Occipital lobe (tissue), 2 donors: Measurements from ENCODE around the gene GRK5. TPM values are rescaled to one million over a fixed set of nuclear protein-coding genes. Genes with fewer than 3 reads are reported as not detected.

ENCODE experiments used
- DNase-seq: peaks from one replicate; lab custom pipeline; 2025; lab: John Stamatoyannopoulos, UW
- total RNA-seq: library from RNA; depleted of rRNA; stranded (reverse); fragments of >200 nt; gene quantifications from one replicate; pipeline ENCODE4 v1.2.3, GENCODE V29; 2014

The GRK5 gene
- total RNA-seq, 1 donor from 2014 or later = 17.3 TPM

DNA sequence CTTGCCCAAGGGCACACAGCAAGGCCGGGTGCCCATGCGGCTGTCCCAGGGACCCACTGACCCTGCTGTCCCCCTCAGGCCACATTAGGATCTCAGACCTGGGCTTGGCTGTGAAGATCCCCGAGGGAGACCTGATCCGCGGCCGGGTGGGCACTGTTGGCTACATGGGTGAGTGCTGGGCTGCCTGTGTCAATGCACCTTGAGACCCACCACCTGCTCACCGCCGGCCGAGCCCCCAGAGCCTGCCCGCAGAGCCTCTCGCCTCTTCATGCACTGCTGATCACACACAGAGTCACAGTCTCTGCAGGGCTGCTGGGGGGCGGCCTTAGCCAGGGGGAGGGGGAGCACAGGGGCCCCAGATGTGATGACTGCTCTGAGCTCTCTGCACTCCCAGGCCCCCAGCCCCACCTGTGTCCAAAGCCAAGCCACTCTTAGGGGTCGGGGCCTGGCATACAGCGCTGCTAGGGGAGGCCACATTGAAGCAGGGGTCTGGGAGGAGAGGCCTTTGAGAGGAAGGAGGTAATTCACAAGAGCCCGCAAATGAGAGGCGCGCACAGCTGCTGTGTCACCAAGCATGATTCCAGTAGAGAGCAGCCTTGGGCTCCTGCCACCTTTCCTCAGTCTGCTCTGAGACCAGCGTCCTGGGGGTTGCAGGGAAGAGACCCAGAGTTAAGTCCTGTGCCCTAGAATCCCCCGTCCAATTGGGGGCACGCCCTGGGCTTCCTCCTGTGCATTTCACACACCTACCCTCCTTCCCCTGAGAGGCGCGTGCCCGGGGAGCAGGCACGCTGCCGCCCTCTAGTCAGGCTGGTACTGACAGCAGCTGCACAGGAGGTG, 234.8 kb downstream of the GRK5 start:
- no peak for DNase-seq

DNA sequence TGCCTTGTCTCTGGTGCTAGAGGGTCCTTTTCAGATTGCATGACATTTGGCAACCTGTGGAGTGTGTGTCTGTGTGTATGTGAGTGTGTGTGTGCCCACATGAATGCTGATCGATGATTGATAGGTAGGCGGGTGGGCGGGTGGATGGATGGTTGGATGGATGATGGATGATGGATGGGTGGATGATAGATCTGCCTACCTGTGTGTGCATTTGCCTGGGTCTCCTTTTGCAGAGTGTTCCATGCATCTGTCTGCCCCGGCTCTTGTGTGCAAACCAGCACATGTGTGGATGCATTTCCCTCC, 235.3 kb downstream of the GRK5 start:
- DNase-seq = no peak

DNA sequence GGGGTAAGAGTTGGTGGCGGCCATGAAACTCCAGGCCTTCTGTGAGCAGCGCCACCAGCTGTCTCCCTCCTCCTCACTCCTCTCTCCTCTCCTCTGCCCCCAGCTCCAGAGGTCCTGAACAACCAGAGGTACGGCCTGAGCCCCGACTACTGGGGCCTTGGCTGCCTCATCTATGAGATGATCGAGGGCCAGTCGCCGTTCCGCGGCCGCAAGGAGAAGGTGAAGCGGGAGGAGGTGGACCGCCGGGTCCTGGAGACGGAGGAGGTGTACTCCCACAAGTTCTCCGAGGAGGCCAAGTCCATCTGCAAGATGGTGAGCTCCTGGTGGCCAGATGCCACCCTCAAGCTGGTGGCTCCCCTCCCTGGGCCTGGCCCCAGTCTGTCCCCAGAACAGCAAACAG, 236.1 kb downstream of the GRK5 start:
- DNase-seq = no peak

DNA sequence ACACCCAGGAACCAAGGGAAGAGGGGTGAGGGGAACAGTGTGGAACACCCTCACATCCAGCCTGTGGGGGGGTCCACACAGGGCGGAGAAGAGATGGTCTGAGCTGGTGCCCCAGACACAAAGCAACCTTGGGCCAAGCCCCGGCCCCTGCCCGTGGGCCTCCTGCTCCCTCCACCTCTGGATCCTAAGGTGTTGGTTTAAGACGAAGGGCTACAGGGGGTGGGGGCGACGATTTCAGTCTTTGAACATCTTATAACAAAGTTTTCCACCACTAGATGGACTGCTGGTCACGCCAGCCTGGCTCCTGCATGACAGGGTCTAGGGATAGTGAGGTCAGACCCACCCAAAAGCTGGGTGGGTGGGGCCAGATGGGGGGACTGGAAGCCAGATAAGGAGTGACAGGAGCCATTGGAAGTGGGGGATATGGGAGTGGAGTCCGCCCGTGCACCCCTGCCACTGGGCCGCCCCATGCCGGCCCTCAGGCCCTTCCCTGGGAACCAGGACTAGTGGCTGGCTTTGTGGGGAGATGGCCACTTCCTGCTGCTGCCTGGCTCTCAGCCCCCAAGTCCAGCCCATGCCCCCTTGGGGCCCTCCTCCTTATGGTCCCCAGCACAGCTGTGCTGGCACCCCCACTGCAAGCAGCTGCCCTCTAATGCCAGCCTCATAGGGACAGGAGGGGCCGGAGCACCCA, 236.7 kb downstream of the GRK5 start:
- no peak for DNase-seq

DNA sequence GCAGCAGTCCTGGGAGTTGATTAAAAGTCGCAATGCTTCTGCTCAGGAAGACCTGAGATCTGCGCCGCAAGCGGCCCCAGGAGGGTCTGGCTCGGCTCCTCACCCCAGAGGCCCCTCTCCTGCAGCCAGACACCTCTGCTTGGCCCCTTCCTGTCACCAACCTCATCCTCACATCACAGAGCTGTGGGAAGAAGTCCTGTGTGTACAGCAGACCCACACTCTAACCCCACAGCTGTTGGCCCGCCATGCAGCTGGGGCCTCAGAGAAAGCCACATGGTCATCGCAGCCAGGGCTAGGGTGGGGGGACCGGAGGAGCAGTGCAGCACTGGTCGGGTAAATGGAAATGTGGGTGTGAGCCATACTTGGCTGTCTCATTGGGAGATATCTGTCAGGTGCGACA, 237.5 kb downstream of the GRK5 start:
- DNase-seq = no peak

DNA sequence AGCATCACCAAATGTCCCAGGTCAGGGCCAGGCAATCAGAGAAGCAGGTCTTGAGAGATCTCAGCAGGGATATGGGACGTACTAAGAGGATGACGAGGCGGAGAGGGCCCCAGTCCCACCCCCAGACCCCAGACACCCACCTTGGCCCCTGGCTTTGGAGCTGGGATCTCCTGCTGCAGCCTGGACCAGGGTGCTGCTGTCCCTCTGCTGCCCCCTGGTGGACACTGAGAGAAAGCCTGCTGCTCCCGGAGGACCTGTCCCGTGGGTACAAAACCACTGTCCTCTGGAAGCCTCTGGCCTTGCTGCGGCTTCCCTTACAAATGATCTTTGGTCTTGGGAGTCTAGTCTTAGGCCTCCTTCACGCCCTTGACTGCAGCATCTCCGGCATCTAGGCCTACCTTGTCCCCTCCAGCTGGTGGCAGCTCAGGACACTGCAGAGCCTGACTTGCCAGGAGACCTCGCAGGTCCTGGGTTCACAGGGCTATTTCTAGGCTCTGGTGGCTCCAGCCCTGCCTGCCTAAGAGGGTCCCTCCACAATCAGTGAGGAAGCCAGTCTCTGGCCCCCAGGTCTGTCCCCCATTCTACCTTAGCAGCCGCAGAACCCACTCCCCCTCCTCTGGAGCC, 238.1 kb downstream of the GRK5 start:
- peak; percentile 44 for DNase-seq

DNA sequence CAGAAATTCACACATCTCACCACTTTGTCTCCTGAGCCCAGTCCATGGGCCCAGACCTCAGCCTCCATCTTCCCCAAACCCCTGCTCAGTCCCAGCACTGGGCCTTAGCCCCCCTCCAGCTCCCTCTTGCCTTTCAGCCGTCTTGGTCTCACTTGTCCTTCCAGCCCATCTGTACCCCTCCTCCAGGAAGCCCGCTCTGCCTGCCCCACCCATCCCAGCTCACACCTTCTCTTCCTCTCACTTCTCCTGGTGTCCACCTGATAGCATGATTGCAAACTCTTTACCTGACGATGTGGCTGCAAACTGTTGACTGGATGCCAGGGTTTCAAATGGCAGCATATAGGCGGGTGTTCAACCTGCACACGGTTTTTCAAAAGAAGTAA, 238.6 kb downstream of the GRK5 start:
- no peak for DNase-seq

DNA sequence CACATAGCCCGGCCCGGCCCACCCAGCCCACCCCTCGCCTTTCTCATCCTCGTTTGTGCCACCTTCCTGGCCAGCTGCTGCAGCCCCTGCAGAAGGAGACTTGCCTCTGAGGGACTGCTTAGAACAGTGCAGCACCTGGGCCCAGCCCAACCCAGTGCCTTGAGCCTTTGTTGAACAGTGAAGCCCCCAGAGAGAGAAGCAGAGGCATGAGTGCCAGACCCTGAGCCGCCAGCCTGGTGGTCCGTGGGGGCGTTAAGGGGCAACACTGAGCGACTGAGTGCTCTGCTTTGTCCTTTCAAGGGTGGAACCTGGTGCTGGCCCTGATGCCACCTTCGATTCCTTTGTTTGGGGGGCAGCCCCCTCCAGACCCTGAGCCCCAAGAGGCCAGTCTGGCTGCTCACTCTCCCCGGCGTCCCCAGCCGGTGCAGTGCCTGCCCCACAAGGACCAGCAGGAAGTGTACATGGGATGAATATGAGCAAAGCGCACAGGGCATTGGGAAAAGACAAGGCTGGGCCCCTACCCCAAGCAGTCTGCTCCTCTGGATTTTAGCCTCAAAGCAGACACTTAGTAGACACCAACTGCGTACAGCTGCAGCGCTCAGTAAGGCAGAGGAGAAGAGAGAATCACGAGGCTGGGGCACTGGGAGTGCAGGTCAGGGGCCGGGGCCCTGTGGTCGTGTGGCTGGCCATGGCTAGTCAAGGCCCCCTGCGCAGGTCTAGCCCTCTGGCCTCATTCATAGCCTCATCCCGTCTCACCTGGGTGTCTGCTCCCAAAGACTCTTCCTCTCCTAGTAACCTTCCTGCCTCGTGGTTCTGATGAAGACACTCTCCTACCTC, 239.3 kb downstream of the GRK5 start:
- no peak for DNase-seq

DNA sequence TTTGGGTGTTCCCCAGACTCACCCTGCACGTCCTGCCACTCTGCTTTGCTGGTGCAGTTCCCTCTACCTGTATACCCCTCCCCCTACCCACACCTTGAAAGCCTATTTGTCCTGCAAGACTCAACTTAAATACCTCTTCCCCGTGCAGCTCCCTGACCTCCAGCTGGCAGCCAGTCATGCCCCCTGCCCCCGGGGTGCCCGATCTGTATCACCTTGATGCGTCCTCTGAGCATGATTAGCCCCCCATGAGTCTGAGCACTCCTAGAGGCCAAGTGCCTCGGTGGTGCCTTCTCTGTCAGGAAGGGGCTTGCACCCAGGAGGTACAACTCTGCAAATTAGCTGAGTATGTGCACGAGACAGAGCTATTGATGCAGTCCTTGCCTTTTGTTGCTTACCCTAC, 240.1 kb downstream of the GRK5 start:
- no peak for DNase-seq

DNA sequence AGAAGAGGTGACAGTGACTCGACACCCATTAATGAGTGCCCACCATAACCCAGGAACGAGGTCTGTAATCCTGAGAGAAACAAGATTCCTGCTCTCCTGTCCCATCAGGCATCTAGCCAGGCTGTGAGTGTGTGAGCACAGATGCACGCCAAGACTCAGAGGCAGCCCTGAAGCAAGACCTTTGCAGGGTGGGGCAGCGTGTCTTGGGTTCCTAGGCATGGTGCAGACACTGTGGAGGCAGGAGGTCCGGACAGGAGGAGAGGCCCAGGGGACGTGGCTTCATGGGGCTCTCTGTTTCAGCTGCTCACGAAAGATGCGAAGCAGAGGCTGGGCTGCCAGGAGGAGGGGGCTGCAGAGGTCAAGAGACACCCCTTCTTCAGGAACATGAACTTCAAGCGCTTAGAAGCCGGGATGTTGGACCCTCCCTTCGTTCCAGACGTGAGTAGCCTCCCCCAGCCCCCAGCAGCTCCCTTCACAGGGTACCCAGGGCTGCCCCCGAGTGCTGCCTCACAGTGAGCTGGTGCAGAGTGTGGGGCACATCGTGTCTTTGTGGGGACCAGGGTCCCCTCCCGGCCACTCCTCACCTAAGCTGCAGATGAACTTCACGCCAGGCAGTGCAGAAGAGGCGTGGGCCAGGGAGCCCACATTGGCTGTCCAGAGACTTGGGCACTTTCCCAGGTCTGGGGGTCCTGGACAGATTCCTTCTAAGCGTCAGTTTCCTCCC, 240.6 kb downstream of the GRK5 start:
- no peak for DNase-seq

DNA sequence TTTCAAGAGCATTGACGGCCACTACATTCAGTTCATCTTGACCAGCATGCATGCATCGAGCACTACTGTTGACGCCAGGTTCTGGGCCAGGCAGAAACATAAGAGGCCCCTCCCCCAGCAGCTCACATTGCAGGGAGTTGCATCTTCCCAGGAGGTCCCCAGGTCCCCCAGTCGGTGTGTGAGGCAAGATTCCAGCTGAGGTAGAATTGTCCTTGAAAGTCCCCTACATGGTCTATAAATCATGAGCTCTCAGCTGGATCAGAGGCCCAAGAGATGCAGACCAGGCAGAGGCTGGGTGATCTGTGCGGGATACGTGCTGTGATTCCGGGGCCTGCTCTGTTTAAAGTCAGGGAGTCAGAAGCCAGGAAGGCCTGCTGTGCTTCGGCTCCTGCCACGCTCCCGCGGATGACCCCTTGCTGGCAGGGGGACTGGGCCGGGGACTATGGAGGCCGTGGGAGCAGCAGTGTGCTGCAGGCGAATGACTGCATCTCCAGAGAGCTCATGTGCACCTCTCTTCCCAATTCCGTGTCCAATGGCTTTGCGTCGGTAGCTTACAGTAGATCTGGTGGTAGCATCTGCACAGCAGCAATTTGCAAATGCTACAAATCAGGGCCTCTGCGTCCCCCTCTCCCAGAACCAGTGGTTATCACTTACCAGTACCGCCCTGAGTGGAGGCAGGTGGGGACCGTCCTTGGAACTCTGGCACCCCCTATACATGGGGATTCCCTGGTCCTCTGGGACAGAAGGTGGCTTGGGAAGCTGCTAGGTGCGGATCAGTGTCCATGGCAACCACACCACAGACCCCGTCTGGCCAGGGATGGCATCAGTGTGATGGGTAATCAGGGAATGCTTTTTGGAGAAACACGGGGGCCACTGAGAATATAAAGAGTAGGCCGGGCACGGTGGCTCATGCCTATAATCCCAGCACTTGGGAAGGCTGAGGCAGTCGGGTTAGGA, 241.5 kb downstream of the GRK5 start:
- no peak for DNase-seq

DNA sequence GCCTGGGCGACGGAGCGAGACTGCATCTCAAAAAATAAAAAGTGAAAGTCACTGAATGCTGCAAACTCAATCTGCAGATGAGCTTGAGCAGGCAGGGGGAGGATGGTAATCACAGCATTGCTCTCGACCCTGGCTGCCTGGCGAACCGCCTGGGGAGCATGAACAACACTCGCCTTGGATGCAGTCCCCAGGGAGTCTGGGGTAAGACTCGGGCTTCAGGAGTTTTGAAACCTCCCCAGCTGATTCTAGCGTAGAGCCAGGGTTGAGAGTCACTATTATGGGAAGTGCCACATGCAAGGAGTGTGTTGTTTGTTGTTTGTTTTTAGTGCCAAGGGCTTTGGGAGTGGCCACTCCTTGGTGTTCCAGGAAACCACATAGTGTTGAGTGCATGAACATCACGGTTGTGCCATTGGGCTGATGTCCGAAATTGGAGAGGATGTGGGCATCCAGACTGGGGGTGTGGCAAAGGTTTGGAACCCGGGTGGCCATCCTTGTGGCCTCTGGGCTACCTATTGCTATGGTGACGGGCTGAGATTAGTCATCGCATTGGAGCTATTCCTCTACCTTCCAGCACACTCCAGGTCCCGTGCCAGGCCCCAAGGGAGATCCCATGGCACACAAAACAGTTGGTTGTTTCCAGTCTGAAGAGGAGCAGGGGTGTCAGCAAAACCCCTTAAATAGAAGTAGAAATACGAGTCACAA, 242.5 kb downstream of the GRK5 start:
- no peak for DNase-seq

DNA sequence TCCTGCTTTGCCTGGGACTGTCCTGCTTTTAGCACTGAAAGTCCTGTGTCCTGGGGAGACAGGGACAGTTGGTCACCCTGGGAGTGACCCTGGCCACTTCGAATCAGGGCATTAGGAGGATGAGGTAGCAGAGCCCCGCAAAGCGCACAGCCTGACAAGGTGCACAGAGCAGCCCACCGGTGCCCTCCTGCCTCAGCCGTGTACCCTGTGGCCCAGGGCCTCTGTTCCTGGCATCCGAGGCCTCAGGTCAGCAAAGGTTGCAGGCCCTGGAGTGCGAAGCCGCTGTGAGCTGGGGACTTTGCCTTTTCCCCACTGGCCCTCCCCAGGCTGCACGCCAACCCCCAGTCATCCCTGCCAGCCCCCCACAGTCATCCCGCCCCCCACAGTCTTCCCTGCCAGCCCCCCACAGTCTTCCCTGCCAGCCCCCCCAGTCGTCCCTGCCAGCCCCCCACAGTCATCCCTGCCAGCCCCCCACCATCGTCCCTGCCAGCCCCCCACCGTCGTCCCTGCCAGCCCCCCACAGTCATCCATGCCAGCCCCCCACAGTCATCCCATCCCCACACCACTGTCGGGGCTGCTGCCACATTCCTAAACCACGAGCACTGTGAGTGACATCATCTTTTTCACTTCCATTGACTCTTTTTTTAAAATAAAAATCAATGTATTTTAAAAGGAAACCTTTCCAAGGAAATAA, 243.4 kb downstream of the GRK5 start:
- DNase-seq = no peak

DNA sequence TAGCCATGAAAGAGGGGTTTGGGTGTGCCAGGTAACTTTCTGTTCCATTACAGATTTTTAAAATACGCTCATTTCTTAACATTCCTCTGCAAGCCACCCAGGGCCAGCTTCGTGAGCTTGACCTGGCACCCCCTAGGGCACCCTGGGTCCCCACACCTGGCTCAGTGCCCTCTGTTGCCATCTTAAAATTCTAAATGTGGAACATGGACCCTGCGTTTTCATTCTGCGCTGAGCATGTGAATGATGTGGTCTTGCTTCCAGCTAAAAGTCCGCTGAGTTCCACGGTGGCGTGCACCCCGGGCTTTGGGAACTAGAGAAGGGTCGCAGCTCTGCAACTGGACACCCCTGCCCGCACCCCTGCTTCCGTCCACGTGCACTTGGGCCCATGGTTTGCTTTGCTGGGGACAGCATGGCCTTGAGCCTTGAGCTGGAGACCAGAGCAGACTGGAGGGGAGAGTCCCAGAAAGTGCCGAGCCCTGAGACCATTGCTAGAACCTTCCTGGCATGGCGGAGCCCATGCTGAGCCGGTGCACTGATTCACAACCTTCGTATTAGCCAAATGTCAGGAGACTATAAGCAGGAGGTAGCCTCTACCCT, 244.0 kb downstream of the GRK5 start:
- no peak for DNase-seq

DNA sequence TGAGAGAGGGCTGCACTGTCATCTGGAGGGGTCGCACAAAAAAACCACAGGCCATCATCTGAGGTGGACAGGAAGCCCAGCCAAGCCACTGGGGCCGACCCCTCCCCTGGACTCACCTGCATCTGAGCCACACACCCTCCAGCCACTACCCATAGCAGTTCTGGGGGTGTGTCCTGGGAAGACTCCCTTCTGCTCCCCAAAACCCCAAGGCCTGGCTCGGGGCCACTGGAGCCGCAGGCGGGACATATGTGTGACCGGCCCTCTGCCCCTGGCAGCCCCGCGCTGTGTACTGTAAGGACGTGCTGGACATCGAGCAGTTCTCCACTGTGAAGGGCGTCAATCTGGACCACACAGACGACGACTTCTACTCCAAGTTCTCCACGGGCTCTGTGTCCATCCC, 245.0 kb downstream of the GRK5 start:
- DNase-seq = no peak

DNA sequence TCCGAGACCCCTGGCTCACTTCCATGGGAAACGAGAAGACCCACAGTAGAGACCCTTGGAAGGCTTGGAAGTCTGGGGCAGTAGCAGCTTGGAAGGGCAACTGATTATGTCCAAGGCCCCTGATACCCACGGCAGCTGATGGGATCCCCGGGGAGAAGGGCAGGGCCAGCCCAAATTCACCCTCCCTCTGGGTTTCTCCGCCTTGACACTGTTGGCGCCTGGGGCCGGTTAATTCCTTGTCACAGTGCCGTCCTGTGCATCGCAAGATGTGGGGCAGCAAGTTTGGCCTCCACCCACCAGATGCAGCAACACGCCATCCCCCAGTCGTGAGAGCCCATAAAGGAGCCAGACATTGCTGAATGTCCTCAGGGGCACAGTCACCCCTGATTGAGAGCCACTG, 245.9 kb downstream of the GRK5 start:
- DNase-seq = no peak

DNA sequence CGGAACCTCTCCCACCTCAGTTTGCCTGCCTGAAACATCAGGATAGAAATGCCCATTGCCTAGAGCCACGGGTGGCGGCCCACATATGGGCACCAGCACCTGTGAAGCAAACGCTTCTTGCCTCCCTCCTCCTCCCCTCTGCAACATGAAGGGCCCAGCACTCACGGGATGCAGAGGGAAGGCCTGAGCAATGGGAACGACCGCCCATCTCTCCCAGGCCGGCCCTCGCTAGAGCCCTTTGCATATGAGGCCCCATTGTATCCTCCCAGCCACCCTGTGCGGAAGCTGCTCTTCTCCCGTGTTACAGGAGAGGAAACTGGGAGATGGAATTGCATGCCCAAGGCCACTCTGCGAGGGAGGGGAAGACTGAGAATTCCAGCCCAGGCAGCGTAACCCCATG, 246.9 kb downstream of the GRK5 start:
- no peak for DNase-seq

DNA sequence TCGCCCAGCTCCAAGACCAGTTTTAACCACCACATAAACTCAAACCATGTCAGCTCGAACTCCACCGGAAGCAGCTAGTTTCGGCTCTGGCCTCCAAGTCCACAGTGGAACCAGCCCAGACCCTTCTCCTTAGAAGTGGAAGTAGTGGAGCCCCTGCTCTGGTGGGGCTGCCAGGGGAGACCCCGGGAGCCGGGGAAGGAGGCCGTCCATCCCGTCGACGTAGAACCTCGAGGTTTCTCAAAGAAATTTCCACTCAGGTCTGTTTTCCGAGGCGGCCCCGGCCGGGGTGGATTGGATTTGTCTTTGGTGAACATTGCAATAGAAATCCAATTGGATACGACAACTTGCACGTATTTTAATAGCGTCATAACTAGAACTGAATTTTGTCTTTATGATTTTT, 247.6 kb downstream of the GRK5 start:
- no peak for DNase-seq
